OCI-LY7 (cell line): ENCODE measurements around the gene NFATC2. TPM values are rescaled to one million over a fixed set of nuclear protein-coding genes. Genes with fewer than 3 reads are reported as not detected.

ENCODE experiments used
- BruUV-seq: library from RNA; stranded (reverse); fragments of 400-500 nt; replicated peaks from 2 replicates; lab custom pipeline; 2021; lab: Mats Ljungman, UMichigan
- CTCF ChIA-PET: fragments of 300-600 bp; sonication (Branson Sonifier 250); formaldehyde crosslinking; loops from one replicate; lab custom pipeline; 2022; ENCODE audit warnings: antibody characterized with exemption; ENCODE audit not compliant: unreplicated experiment; lab: Charles Lee
- POLR2A ChIA-PET: fragments of 300-600 bp; sonication (Branson Sonifier 250); formaldehyde crosslinking; loops from one replicate; lab custom pipeline; 2022; ENCODE audit warnings: antibody characterized with exemption; lab: Charles Lee
- DNase-seq: peaks from one replicate; pipeline ENCODE4 v3.0.0-alpha.2; 2015; ENCODE audit warnings: low spot score
- H2AFZ ChIP-seq: fragments of 200-600 bp; sonication (generic), shearing (Covaris generic); 2 replicates; pipeline ENCODE4 v1.6.1; 2014; ENCODE audit warnings: mild to moderate bottlenecking, antibody characterized with exemption, low read length, moderate library complexity
- H3K27ac ChIP-seq: fragments of 200-600 bp; sonication (generic); 2 replicates; pipeline ENCODE4 v1.5.1; 2014; ENCODE audit warnings: mixed run types, low read depth, mild to moderate bottlenecking, moderate library complexity, low read length, inconsistent platforms; ENCODE audit not compliant: poor library complexity, severe bottlenecking
- H3K36me3 ChIP-seq: fragments of 200-600 bp; sonication (generic); 2 replicates; pipeline ENCODE4 v1.6.1; 2014; ENCODE audit warnings: mild to moderate bottlenecking, antibody characterized with exemption, low read length, moderate library complexity, mixed read lengths; ENCODE audit not compliant: insufficient read depth
- H3K4me1 ChIP-seq: fragments of 200-600 bp; sonication (generic); 2 replicates; pipeline ENCODE4 v1.5.1; 2014; ENCODE audit warnings: mild to moderate bottlenecking, low read length; ENCODE audit not compliant: insufficient read depth, poor library complexity, severe bottlenecking
- H3K4me2 ChIP-seq: fragments of 200-600 bp; sonication (generic); 2 replicates; pipeline ENCODE4 v1.6.1; 2014; ENCODE audit warnings: mild to moderate bottlenecking, low read length
- H3K4me3 ChIP-seq: fragments of 200-600 bp; sonication (generic); 2 replicates; pipeline ENCODE4 v1.5.1; 2014; ENCODE audit warnings: mild to moderate bottlenecking, low read depth, low read length; ENCODE audit not compliant: poor library complexity, severe bottlenecking
- H3K79me2 ChIP-seq: fragments of 200-600 bp; sonication (generic); 2 replicates; pipeline ENCODE4 v1.6.1; 2016; ENCODE audit warnings: low read depth, mild to moderate bottlenecking, low read length, moderate library complexity, mixed read lengths; ENCODE audit not compliant: insufficient read depth
- H3K9me2 ChIP-seq: fragments of 200-600 bp; sonication (generic); 2 replicates; pipeline ENCODE4 v1.6.1; 2016; ENCODE audit warnings: mild to moderate bottlenecking, low read length, mixed read lengths; ENCODE audit not compliant: insufficient read depth
- H3K9me3 ChIP-seq: fragments of 200-600 bp; sonication (generic); 2 replicates; pipeline ENCODE4 v1.6.1; 2014; ENCODE audit warnings: mild to moderate bottlenecking, mixed run types, low read length, mixed read lengths
- H4K20me1 ChIP-seq: fragments of 200-600 bp; sonication (generic); 2 replicates; pipeline ENCODE4 v1.6.1; 2014; ENCODE audit warnings: mild to moderate bottlenecking, antibody characterized with exemption, low read length, moderate library complexity, mixed read lengths; ENCODE audit not compliant: insufficient read depth
- CTCF ChIP-seq: fragments of 200-600 bp; sonication (generic); conservative IDR thresholded peaks from 2 replicates; pipeline ENCODE4 v1.5.1; 2014; ENCODE audit warnings: mild to moderate bottlenecking, antibody characterized with exemption, low read length, moderate library complexity, mixed read lengths
- EZH2phosphoT487 ChIP-seq: fragments of 200-600 bp; sonication (generic); IDR thresholded peaks from 2 replicates; pipeline ENCODE4 v1.6.1; 2018; ENCODE audit warnings: low read depth, borderline replicate concordance, mild to moderate bottlenecking, mixed run types, antibody characterized with exemption, low read length, moderate library complexity, mixed read lengths
- intact Hi-C: fragments of 100-400 bp; cut with micrococcal nuclease; formaldehyde crosslinking; loops from one replicate; pipeline ENCODE4 v1.10.0; 2022; ENCODE audit not compliant: unreplicated experiment
- total RNA-seq, 2 experiments: library from RNA; depleted of rRNA in 1 of 2; stranded (reverse); fragments of >200 nt in 1 of 2; shearing (Covaris generic) in 1 of 2; gene quantifications; 2 replicates each; pipeline ENCODE4 v1.2.3, GENCODE V29; 2014 to 2022

Gene NFATC2
- total RNA-seq, 2 experiments from 2014 or later, result 12.5 to 43.8 TPM

DNA sequence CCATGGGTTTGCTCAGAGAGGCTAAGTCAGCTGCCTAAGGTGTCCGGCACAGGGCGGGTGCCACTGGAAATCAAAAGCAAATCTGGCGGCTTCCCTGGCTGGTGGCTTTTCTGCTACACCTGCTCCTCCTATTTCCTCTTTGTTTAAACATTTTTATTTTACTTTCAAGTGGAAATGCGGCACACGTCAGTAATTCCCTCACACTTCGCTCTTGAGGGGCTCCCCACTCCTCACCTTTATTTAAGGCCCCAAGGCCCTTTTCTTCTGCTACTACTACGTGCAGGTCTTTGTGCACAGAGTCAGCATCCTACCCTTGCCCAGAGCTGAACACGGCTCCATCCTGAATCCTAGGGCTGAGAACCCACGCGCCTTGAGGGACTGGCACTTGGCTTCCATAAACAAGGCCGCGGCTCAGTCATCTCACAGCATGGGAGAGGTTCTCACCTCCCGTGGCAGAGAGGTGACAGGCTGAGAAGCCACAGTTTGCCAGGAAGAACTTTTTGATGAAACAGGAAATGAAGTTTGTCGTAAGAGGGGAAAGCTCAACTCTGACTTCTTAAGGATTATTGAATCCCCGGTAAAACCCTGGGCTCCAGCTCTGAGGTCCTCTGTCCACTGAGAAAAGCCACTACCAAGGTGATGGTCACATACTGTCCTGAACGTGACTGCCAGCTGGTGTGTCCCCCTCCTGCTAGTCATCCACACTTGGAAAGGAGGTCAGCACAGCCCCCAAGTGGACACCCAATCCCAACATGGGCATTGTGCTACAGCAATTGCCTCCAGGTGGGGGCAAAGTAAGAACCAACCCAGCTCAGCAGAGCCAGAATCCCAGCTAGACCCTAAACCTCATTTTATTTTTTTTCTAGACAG, 48.0 kb downstream of the NFATC2 start:
- Histone ChIP-seq H3K4me1 (peaks cover 50% of the 10 kb centered on the region), H2AFZ (no peak overlapping the region), H3K36me3 (peaks cover 63% of the 10 kb centered on the region), H4K20me1 (no peaks in the 10 kb centered on the region), H3K9me3 (no peaks in the 10 kb centered on the region), H3K4me2 (no peak overlapping the region), H3K79me2 (peaks cover 21% of the 10 kb centered on the region; the same call in 1 of the 2 replicates), H3K9me2 (no peaks in the 10 kb centered on the region), H3K4me3 (no peak overlapping the region), H3K27ac (no peak overlapping the region)
- no TSS peak for BruUV-seq
- DNase-seq, result no peak
- intact Hi-C loops, result no loop called here
- ChIA-PET POLR2A (interaction anchor here (0.6 to 1.1 kb wide), 4 partner anchors 9 to 102 kb away, joined by 3 to 4 read pairs (median 3); no protein-coding TSS in a partner anchor), CTCF (interaction anchor here (0.6 kb wide), 1 partner anchor 100 kb away, joined by 4 read pairs; no protein-coding TSS in a partner anchor)
- TF ChIP-seq EZH2phosphoT487 (no peak), CTCF (no peak)

DNA sequence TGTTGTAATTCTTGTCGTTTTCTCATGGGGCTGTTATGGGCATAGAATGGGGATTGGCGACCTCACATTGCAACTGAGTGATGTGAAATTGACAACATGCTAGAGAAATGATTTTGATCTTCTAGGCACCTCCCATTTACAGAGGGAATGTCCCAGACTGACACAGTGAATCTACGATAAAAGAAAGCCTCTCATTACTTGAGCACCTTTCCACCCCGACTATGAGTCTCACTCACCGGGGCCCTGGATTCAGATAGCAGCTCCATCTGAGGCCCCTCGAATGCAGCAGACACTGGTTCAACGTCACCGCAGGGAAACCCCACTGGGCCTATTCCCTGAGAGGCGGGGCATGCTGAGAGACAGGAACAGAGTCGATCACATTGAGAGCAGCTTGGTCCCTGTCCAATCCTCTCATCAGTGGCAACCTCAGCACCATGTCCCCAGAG, 49.1 kb downstream of the NFATC2 start:
- no peak overlapping the region for H3K4me2 ChIP-seq
- DNase-seq, result no peak
- no peaks in the 10 kb centered on the region for H4K20me1 ChIP-seq
- H3K79me2 ChIP-seq, result peaks cover 21% of the 10 kb centered on the region; the same call in 1 of the 2 replicates
- no peaks in the 10 kb centered on the region for H3K9me2 ChIP-seq
- no peak overlapping the region for H3K4me3 ChIP-seq
- H3K9me3 ChIP-seq, result no peaks in the 10 kb centered on the region
- POLR2A ChIA-PET, result no interaction called here
- no peak overlapping the region for H3K27ac ChIP-seq
- H3K36me3 ChIP-seq, result peaks cover 62% of the 10 kb centered on the region
- no TSS peak for BruUV-seq
- intact Hi-C loops, result no loop called here
- CTCF ChIA-PET, result interaction anchor here (0.6 kb wide), 1 partner anchor 101 kb away, joined by 4 read pairs; no protein-coding TSS in a partner anchor
- H2AFZ ChIP-seq, result no peak overlapping the region
- TF ChIP-seq CTCF (no peak), EZH2phosphoT487 (no peak)
- peaks cover 39% of the 10 kb centered on the region for H3K4me1 ChIP-seq
